Measurements from ENCODE around the gene SH3GLB2. TPM values are rescaled to one million over a fixed set of nuclear protein-coding genes. Genes with fewer than 3 reads are reported as not detected.
A peak's percentile ranks its signal among the peaks of the same experiment; 100 is the strongest.
"Not testable (repeated sequence)": the region's sequence is repeated elsewhere in the genome, so short reads cannot be mapped to it uniquely, and the experiment has no call there.

The SH3GLB2 gene
- total and polyA plus RNA-seq, 2 donors from 2014 or later = 118 to 128 TPM

GRCh38 chr9:129036241-129036922 is 8.3 kb upstream of the SH3GLB2 start, which contains the start of gene MIGA2:
TSS of gene MIGA2 (plus strand) at chr9:129036626. CDS start at chr9:129040595, 3,969 bp downstream.
- DNase-seq = peak; percentile 99 to 100 (median 99)
- TF ChIP-seq CTCF (IDR thresholded peaks at IDR 0.05; ENCODE audit: borderline replicate concordance, extremely low read depth, insufficient read depth) = no peak
- no peaks in the 10 kb centered on the region for H3K9me3 ChIP-seq (ENCODE audit: control insufficient read depth in 2 of 3, insufficient read depth in 1 of 3, low read length in 3 of 3)
- peaks cover 0 to under 1% (median under 1%) of the 10 kb centered on the region in 3 donors for H3K36me3 ChIP-seq (ENCODE audit: control insufficient read depth in 2 of 3, insufficient read depth in 3 of 3, low read length in 3 of 3)
- H3K4me1 ChIP-seq (ENCODE audit: control insufficient read depth in 2 of 3, insufficient read depth in 2 of 3, low read depth in 1 of 3, low read length in 3 of 3) = peaks cover 0 to 16% (median 7%) of the 10 kb centered on the region in 3 donors
- no peaks in the 10 kb centered on the region for H3K27me3 ChIP-seq (ENCODE audit: control insufficient read depth, insufficient read depth, low read length)
- H3K27ac ChIP-seq (ENCODE audit: low read depth in 2 of 2, low read length in 2 of 2) = peak within 1 kb of the TSS; percentile 67 to 77
- intact Hi-C loops (cut with DNase I) = no loop called here
- H3K9ac ChIP-seq (ENCODE audit: low read length in 3 of 3) = peak within 1 kb of the TSS; percentile 65 to 86 (median 85)
- FAIRE-seq = peak; percentile 91
- peak within 1 kb of the TSS; percentile 72 to 93 (median 81) for H3K4me3 ChIP-seq (ENCODE audit: low read length in 3 of 3)

GRCh38 chr9:129035838-129036237 is 7.7 kb upstream of the SH3GLB2 start:
- FAIRE-seq = not testable (repeated sequence)

GRCh38 chr9:129033216-129033615 is 5.1 kb upstream of the SH3GLB2 start:
- DNase-seq = no peak
- H3K36me3 ChIP-seq (ENCODE audit: control insufficient read depth in 2 of 3, insufficient read depth in 3 of 3, low read length in 3 of 3) = no peaks in the 10 kb centered on the region
- peaks cover 0 to 16% (median 7%) of the 10 kb centered on the region in 3 donors for H3K4me1 ChIP-seq (ENCODE audit: control insufficient read depth in 2 of 3, insufficient read depth in 2 of 3, low read depth in 1 of 3, low read length in 3 of 3)
- intact Hi-C loops (cut with DNase I) = no loop called here
- no peaks in the 10 kb centered on the region for H3K27me3 ChIP-seq (ENCODE audit: control insufficient read depth, insufficient read depth, low read length)
- H3K27ac ChIP-seq (ENCODE audit: low read depth in 2 of 2, low read length in 2 of 2) = no peak overlapping the region
- no peak for FAIRE-seq
- TF ChIP-seq CTCF (IDR thresholded peaks at IDR 0.05; ENCODE audit: borderline replicate concordance, extremely low read depth, insufficient read depth) = no peak
- no peak overlapping the region for H3K9ac ChIP-seq (ENCODE audit: low read length in 3 of 3)
- no peak overlapping the region for H3K4me3 ChIP-seq (ENCODE audit: low read length in 3 of 3)
- H3K9me3 ChIP-seq (ENCODE audit: control insufficient read depth in 2 of 3, insufficient read depth in 1 of 3, low read length in 3 of 3) = no peaks in the 10 kb centered on the region

More at GRCh38 chr9:129035838-129036237, 7.7 kb upstream of the SH3GLB2 start:
- H3K36me3 ChIP-seq (ENCODE audit: control insufficient read depth in 2 of 3, insufficient read depth in 3 of 3, low read length in 3 of 3); H3K27me3 ChIP-seq (ENCODE audit: control insufficient read depth, insufficient read depth, low read length); H3K9me3 ChIP-seq (ENCODE audit: control insufficient read depth in 2 of 3, insufficient read depth in 1 of 3, low read length in 3 of 3); DNase-seq; intact Hi-C loops (cut with DNase I): not testable (repeated sequence)
- peak overlapping the region; percentile 63 to 93 (median 81) for H3K4me3 ChIP-seq (ENCODE audit: low read length in 3 of 3)
- peak overlapping the region; percentile 36 to 86 (median 85) for H3K9ac ChIP-seq (ENCODE audit: low read length in 3 of 3)
- peaks cover 0 to 16% (median 7%) of the 10 kb centered on the region in 3 donors for H3K4me1 ChIP-seq (ENCODE audit: control insufficient read depth in 2 of 3, insufficient read depth in 2 of 3, low read depth in 1 of 3, low read length in 3 of 3)
- peak overlapping the region; percentile 55 to 77 for H3K27ac ChIP-seq (ENCODE audit: low read depth in 2 of 2, low read length in 2 of 2)

GRCh38 chr9:129032541-129033159 is 4.5 kb upstream of the SH3GLB2 start:
- intact Hi-C loops (cut with DNase I) = no loop called here
- FAIRE-seq = no peak

More at GRCh38 chr9:129032541-129033159, 4.5 kb upstream of the SH3GLB2 start:
- Histone ChIP-seq H3K9ac (ENCODE audit: low read length in 3 of 3) (no peak overlapping the region), H3K36me3 (ENCODE audit: control insufficient read depth in 2 of 3, insufficient read depth in 3 of 3, low read length in 3 of 3) (no peaks in the 10 kb centered on the region), H3K4me1 (ENCODE audit: control insufficient read depth in 2 of 3, insufficient read depth in 2 of 3, low read depth in 1 of 3, low read length in 3 of 3) (peaks cover 0 to 11% (median 4%) of the 10 kb centered on the region in 3 donors), H3K27me3 (ENCODE audit: control insufficient read depth, insufficient read depth, low read length) (no peaks in the 10 kb centered on the region), H3K4me3 (ENCODE audit: low read length in 3 of 3) (no peak overlapping the region), H3K27ac (ENCODE audit: low read depth in 2 of 2, low read length in 2 of 2) (no peak overlapping the region), H3K9me3 (ENCODE audit: control insufficient read depth in 2 of 3, insufficient read depth in 1 of 3, low read length in 3 of 3) (no peaks in the 10 kb centered on the region)
- TF ChIP-seq CTCF (IDR thresholded peaks at IDR 0.05; ENCODE audit: borderline replicate concordance, extremely low read depth, insufficient read depth) = no peak
- DNase-seq = no peak

All from kidney (tissue), 14 donors.